ENCODE measurements around the gene LSR. TPM values are rescaled to one million over a fixed set of nuclear protein-coding genes. Genes with fewer than 3 reads are reported as not detected.
A peak's percentile ranks its signal among the peaks of the same experiment; 100 is the strongest.

The LSR gene
- total RNA-seq, 1 donor from 2014 or later: 2.7 TPM

DNA sequence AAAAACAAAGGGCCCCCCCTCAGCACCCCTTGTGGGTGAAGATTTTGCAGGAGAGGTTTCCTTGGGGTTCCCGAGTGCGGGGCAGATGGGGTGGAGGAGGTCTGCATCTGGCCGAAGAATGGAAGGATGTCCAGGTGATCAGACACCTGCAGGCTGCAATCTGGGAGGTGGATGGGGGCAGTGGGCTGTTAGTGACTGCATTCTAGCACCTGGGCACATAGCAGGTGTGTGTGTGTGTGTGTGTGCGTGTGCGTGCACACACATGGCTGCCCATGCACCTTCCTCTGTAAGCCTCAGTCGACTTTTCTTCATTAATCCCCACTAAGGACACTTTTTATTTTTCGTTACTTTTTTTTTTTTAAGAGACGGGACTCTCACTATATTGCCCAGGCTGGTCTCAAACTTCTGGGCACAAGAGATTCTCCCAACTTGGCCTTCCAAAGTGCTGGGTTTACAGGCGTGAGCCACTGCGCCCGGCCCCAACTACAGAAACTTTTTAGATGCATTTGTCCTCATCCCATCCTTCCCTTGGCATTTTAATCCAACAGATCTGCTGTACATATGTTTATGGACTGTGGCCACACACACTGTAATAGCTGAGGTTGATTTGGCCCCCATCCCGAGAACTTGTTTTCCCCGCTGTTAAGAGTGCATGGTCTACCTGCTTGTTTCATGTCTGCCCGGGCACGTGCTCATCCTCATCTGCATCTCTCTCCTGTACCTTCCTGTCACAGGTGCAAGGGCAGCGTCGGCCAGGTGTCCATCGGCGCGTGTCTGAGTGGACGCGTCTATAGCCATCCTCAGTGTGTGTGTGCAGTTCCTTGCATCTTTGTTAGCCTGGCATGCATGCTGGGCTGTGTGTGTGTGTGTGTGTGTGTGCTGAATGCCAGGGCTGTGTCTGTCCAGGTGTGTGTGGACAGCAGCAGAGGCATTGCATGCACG lies 43.9 kb downstream of the LSR start:
- H3K36me3 Mint-ChIP-seq (ENCODE audit: low read depth): no peaks in the 10 kb centered on the region
- H3K4me1 Mint-ChIP-seq (ENCODE audit: low read depth): no peaks in the 10 kb centered on the region
- no peak overlapping the region for H3K4me3 Mint-ChIP-seq
- peaks cover 8% of the 10 kb centered on the region for H3K27me3 Mint-ChIP-seq (ENCODE audit: insufficient read depth)
- no peaks in the 10 kb centered on the region for H3K9me3 Mint-ChIP-seq
- intact Hi-C loops (cut with micrococcal nuclease): no loop called here
- no peak for DNase-seq (ENCODE audit: low spot score)
- H3K27ac Mint-ChIP-seq: no peak overlapping the region

DNA sequence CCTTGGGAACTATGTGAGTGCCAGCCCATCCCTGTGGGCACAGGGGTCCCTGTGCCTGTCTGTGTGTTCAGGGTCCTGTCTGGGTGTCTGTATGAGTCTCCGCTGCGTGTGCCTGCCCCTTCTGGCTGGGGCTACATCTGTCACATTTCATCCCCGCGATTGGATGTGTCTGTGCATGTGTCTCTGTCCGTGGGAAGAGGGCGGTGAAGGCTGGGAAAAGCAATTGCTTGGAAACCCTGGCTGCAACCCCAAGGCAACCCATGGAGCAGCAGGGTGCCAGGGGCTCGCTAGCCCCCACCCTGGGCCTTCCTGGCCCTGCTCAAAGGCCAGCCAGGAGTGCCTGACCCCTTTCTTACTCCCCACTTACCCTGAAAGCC lies 44.5 kb downstream of the LSR start:
- Mint-ChIP-seq H3K27me3 (ENCODE audit: insufficient read depth) (peaks cover 8% of the 10 kb centered on the region), H3K27ac (no peak overlapping the region), H3K4me1 (ENCODE audit: low read depth) (no peaks in the 10 kb centered on the region), H3K4me3 (no peak overlapping the region), H3K36me3 (ENCODE audit: low read depth) (no peaks in the 10 kb centered on the region), H3K9me3 (no peaks in the 10 kb centered on the region)
- DNase-seq (ENCODE audit: low spot score): no peak
- intact Hi-C loops (cut with micrococcal nuclease): no loop called here

GRCh38 chr19:35293808-35294207 lies 45.0 kb downstream of the LSR start:
- DNase-seq (ENCODE audit: low spot score): no peak
- H3K4me1 Mint-ChIP-seq (ENCODE audit: low read depth): no peaks in the 10 kb centered on the region
- no peaks in the 10 kb centered on the region for H3K9me3 Mint-ChIP-seq
- intact Hi-C loops (cut with micrococcal nuclease): no loop called here
- no peaks in the 10 kb centered on the region for H3K36me3 Mint-ChIP-seq (ENCODE audit: low read depth)
- no peak overlapping the region for H3K27ac Mint-ChIP-seq
- H3K4me3 Mint-ChIP-seq: no peak overlapping the region
- H3K27me3 Mint-ChIP-seq (ENCODE audit: insufficient read depth): peaks cover 8% of the 10 kb centered on the region

GRCh38 chr19:35294328-35294727 lies 45.5 kb downstream of the LSR start:
- intact Hi-C loops (cut with micrococcal nuclease): no loop called here
- Mint-ChIP-seq H3K27me3 (ENCODE audit: insufficient read depth) (peaks cover 8% of the 10 kb centered on the region), H3K4me1 (ENCODE audit: low read depth) (no peaks in the 10 kb centered on the region), H3K9me3 (no peaks in the 10 kb centered on the region), H3K27ac (no peak overlapping the region), H3K36me3 (ENCODE audit: low read depth) (no peaks in the 10 kb centered on the region), H3K4me3 (no peak overlapping the region)
- no peak for DNase-seq (ENCODE audit: low spot score)

GRCh38 chr19:35294859-35295791 lies 46.3 kb downstream of the LSR start:
- no peak for DNase-seq (ENCODE audit: low spot score)
- Mint-ChIP-seq H3K27ac (no peak overlapping the region), H3K4me1 (ENCODE audit: low read depth) (no peaks in the 10 kb centered on the region)

DNA sequence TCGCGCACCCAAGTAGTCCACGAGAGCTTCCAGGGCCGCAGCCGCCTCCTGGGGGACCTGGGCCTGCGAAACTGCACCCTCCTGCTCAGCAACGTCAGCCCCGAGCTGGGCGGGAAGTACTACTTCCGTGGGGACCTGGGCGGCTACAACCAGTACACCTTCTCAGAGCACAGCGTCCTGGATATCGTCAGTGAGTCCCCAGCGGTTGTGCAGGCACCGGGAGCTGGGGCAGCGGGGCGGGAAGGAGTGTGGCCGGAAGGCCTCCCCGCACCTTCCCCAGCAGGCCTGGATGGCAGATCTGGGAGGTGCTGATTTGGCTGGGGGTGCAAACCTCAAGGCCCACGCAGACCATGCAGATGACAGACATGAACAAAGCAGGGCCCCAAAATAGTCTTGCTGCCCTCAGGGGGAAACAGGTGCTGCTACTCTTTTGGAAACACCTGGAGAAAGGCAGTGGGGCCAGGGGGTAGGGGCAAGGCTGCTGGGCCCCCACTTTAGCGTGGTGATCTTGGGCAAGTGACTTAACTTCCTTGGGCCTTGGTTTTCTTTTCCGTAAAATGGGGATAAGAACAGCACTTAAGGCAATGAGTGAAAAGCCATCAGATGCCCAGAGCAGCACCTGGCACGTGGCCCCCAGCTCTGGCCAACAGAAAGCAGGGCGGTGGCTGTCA lies 47.1 kb downstream of the LSR start:
- peaks cover 8% of the 10 kb centered on the region for H3K27me3 Mint-ChIP-seq (ENCODE audit: insufficient read depth)
- no peak overlapping the region for H3K4me3 Mint-ChIP-seq
- H3K27ac Mint-ChIP-seq: no peak overlapping the region
- no peaks in the 10 kb centered on the region for H3K36me3 Mint-ChIP-seq (ENCODE audit: low read depth)
- no peaks in the 10 kb centered on the region for H3K9me3 Mint-ChIP-seq
- intact Hi-C loops (cut with micrococcal nuclease): loop anchor here (2.0 kb wide), 1 partner anchor 51 kb away; the partner anchor contains the start of gene FFAR1
- H3K4me1 Mint-ChIP-seq (ENCODE audit: low read depth): no peaks in the 10 kb centered on the region
- DNase-seq (ENCODE audit: low spot score): peak; percentile 21

More at GRCh38 chr19:35294859-35295791, 46.3 kb downstream of the LSR start:
- intact Hi-C loops (cut with micrococcal nuclease): no loop called here
- Mint-ChIP-seq H3K9me3 (no peaks in the 10 kb centered on the region), H3K36me3 (ENCODE audit: low read depth) (no peaks in the 10 kb centered on the region), H3K4me3 (no peak overlapping the region), H3K27me3 (ENCODE audit: insufficient read depth) (peaks cover 8% of the 10 kb centered on the region)

DNA sequence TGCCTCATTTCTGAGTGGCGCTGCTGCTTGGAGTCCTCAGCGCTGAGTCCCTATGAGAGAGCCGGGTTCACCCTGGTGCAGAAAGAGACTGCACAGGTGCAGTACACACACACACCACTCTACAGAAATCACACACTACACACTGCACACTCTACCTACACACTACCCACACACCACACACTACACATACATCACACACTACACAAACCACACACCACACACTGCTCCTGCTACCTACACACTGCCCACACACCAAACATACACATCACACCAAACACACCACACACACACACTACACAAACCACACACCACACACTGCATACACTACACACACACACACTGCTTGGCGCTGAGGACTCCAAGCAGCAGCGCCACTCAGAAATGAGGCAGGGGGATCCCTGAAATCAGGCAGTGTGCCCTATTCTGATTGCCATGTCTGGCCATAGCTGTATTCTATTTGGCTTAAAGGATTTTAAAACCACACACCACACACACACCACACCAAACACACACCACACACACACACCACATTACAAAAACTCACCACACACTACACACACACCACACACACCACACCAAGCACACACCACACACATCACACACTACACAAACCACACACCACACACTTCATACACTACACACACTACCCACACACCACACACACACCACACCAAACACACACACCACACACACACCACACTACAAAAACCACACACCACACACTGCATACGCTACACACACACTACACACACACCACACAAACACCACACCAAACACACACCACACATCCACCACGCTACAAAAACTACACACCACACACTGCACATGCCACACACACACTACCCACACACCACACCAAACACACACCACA lies 48.1 kb downstream of the LSR start:
- Mint-ChIP-seq H3K36me3 (ENCODE audit: low read depth) (no peaks in the 10 kb centered on the region), H3K9me3 (no peaks in the 10 kb centered on the region), H3K4me3 (no peak overlapping the region), H3K4me1 (ENCODE audit: low read depth) (no peaks in the 10 kb centered on the region), H3K27ac (no peak overlapping the region), H3K27me3 (ENCODE audit: insufficient read depth) (peaks cover 4% of the 10 kb centered on the region)
- intact Hi-C loops (cut with micrococcal nuclease): loop anchor here (2.0 kb wide), 1 partner anchor 50 kb away; the partner anchor contains the start of gene FFAR1
- no peak for DNase-seq (ENCODE audit: low spot score)

DNA sequence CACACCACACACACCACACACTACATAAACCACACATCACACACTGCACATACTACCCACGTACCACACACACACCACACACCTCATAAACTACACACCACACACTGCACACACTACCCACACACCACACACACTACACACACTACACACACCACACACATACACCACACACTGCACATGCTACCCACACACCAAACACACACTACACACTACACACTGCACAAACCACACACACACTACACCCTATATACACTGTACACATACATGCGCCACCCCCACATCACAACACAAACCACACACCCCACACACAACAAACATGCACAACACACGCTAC lies 48.7 kb downstream of the LSR start:
- H3K36me3 Mint-ChIP-seq (ENCODE audit: low read depth): no peaks in the 10 kb centered on the region

DNA sequence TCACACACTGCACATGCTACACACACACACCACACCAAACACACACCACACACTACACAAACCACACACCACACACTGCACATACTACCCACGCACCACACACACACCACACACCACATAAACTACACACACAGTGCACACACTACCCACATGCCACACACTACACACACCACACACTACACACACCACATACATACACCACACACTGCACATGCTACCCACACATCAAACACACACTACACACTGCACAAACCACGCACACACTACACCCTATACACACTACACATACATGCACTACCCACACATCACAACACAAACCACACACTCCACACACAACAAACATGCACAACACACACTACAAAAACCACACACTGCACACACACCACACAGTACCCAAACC lies 49.1 kb downstream of the LSR start:
- intact Hi-C loops (cut with micrococcal nuclease): loop anchor here (2.0 kb wide), 1 partner anchor 49 kb away; the partner anchor contains the start of gene FFAR1
- Mint-ChIP-seq H3K36me3 (ENCODE audit: low read depth) (no peaks in the 10 kb centered on the region), H3K4me3 (no peak overlapping the region), H3K9me3 (no peaks in the 10 kb centered on the region), H3K27ac (no peak overlapping the region), H3K27me3 (ENCODE audit: insufficient read depth) (peaks cover 4% of the 10 kb centered on the region), H3K4me1 (ENCODE audit: low read depth) (no peaks in the 10 kb centered on the region)
- DNase-seq (ENCODE audit: low spot score): no peak

More for the DNA sequence above, 48.7 kb downstream of the LSR start:
- DNase-seq (ENCODE audit: low spot score): no peak
- Mint-ChIP-seq H3K4me3 (no peak overlapping the region), H3K27ac (no peak overlapping the region), H3K9me3 (no peaks in the 10 kb centered on the region), H3K27me3 (ENCODE audit: insufficient read depth) (peaks cover 4% of the 10 kb centered on the region), H3K4me1 (ENCODE audit: low read depth) (no peaks in the 10 kb centered on the region)
- intact Hi-C loops (cut with micrococcal nuclease): loop anchor here (2.0 kb wide), 1 partner anchor 49 kb away; the partner anchor contains the start of gene FFAR1

DNA sequence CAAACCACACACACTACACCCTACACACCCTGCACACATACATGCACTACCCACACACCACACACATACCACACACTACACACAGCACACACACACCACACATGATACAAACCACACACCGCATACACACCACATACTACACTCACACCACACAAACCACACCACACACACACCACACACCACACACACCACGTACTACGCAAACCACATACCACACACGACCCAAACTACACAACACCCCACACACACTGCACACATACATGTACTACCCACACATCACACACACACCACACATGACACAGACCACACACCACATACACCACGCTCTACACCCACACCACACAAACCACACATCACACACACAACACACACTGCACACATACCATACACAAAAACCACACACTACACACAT lies 49.8 kb downstream of the LSR start:
- no peak for DNase-seq (ENCODE audit: low spot score)
- Mint-ChIP-seq H3K27ac (no peak overlapping the region), H3K4me1 (ENCODE audit: low read depth) (no peaks in the 10 kb centered on the region), H3K27me3 (ENCODE audit: insufficient read depth) (peaks cover 4% of the 10 kb centered on the region), H3K9me3 (no peaks in the 10 kb centered on the region), H3K36me3 (ENCODE audit: low read depth) (no peaks in the 10 kb centered on the region), H3K4me3 (no peak overlapping the region)
- intact Hi-C loops (cut with micrococcal nuclease): no loop called here

DNA sequence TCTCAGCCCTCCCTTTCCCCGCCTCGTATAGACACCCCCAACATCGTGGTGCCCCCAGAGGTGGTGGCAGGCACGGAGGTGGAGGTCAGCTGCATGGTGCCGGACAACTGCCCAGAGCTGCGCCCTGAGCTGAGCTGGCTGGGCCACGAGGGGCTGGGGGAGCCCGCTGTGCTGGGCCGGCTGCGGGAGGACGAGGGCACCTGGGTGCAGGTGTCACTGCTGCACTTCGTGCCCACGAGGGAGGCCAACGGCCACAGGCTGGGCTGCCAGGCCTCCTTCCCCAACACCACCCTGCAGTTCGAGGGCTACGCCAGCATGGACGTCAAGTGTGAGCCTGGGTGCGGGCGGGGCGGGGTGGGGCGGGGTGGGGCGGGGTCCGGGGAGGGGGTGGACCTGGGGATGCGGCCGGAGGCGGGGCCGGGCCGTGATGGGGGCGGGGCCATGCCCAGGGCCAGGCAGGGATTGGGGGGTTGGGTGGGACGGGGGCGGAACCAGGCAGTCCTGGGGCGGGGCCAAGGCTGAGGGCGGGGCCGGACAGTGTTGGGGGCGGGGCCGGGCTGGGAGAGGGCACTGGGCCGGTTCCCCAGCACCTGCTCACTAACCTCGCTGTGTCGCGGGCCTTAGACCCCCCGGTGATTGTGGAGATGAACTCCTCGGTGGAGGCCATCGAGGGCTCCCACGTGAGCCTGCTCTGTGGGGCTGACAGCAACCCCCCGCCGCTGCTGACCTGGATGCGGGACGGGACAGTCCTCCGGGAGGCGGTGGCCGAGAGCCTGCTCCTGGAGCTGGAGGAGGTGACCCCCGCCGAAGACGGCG lies 50.9 kb downstream of the LSR start:
- Mint-ChIP-seq H3K4me1 (ENCODE audit: low read depth) (no peaks in the 10 kb centered on the region), H3K9me3 (no peaks in the 10 kb centered on the region), H3K36me3 (ENCODE audit: low read depth) (no peaks in the 10 kb centered on the region), H3K27me3 (ENCODE audit: insufficient read depth) (no peaks in the 10 kb centered on the region), H3K27ac (no peak overlapping the region), H3K4me3 (no peak overlapping the region)
- intact Hi-C loops (cut with micrococcal nuclease): no loop called here
- no peak for DNase-seq (ENCODE audit: low spot score)
